ENCODE results near the gene TPD52L1. TPM values are rescaled to one million over a fixed set of nuclear protein-coding genes. Genes with fewer than 3 reads are reported as not detected.

TPD52L1 gene
- total and polyA plus RNA-seq, 2 donors (not counting 3 experiments of a cell fraction or from before 2014, with no cell fraction given): 0.29 to 0.37 TPM

- Histone ChIP-seq H3K27me3 (ENCODE audit: control insufficient read depth in 2 of 2, insufficient read depth in 2 of 2, low read length in 2 of 2) (no peaks in the 10 kb centered on the region), H4K20me1 (replicated peaks; ENCODE audit: control insufficient read depth, extremely low read depth, insufficient read depth, low read length) (no peaks in the 10 kb centered on the region), H3K4me1 (ENCODE audit: control insufficient read depth, extremely low read depth, insufficient read depth, low read length) (no peaks in the 10 kb centered on the region), H3K9ac (replicated peaks; ENCODE audit: extremely low read depth, insufficient read depth, low read length) (no peak overlapping the region), H3K4me2 (ENCODE audit: insufficient read depth, low read length) (no peak overlapping the region), H3K9me3 (replicated peaks; ENCODE audit: control insufficient read depth, insufficient read depth, low read length) (no peaks in the 10 kb centered on the region), H2AFZ (ENCODE audit: low read depth, low read length) (no peak overlapping the region), H3K27ac (ENCODE audit: insufficient read depth, low read depth, low read length) (no peak overlapping the region), H3K79me2 (ENCODE audit: control insufficient read depth, insufficient read depth, low read length) (no peaks in the 10 kb centered on the region), H3K4me3 (replicated peaks in 1 of 3; ENCODE audit: insufficient read depth in 1 of 3, low read depth in 1 of 3, low read length in 3 of 3) (no peak overlapping the region), H3K9me1 (replicated peaks; ENCODE audit: control insufficient read depth, extremely low read depth, insufficient read depth, low read length) (no peaks in the 10 kb centered on the region), H3K36me3 (ENCODE audit: control insufficient read depth in 2 of 2, extremely low read depth in 1 of 2, insufficient read depth in 2 of 2, low read length in 2 of 2) (peaks cover 0 to 5% of the 10 kb centered on the region in 2 experiments)
- intact Hi-C loops (cut with micrococcal nuclease): no loop called here
- BruUV-seq (replicated peaks): no TSS peak
- dilution Hi-C loops (cut with MboI; ENCODE audit: extremely low pct_ligation_motif_present, low sequenced_read_pairs): no loop called here
- TF ChIP-seq POLR2AphosphoS5 (IDR thresholded peaks at IDR 0.05; ENCODE audit: insufficient read depth, low read depth, low read length) (no peak), POLR2A (IDR thresholded peaks at IDR 0.05; ENCODE audit: low read depth, low read length) (no peak), MAX (IDR thresholded peaks at IDR 0.05; ENCODE audit: insufficient read depth, insufficient read length) (no peak), FOS (IDR thresholded peaks at IDR 0.05; ENCODE audit: borderline replicate concordance, insufficient read depth, low read length) (no peak), MYC (IDR thresholded peaks at IDR 0.05; ENCODE audit: low read depth, low read length) (no peak)
- POLR2A ChIA-PET: no interaction called here
- no peak for FAIRE-seq
- no peak for DNase-seq (ENCODE audit: low read depth, low spot score)
- CTCF ChIA-PET: no interaction called here
Measured at GRCh38 chr6:125285353-125285752, 131.8 kb downstream of the TPD52L1 start.

- H3K9me3 ChIP-seq (replicated peaks; ENCODE audit: control insufficient read depth, insufficient read depth, low read length): no peaks in the 10 kb centered on the region
- H3K27me3 ChIP-seq (ENCODE audit: control insufficient read depth in 2 of 2, insufficient read depth in 2 of 2, low read length in 2 of 2): no peaks in the 10 kb centered on the region
- peaks cover 0 to 2% of the 10 kb centered on the region in 2 experiments for H3K36me3 ChIP-seq (ENCODE audit: control insufficient read depth in 2 of 2, extremely low read depth in 1 of 2, insufficient read depth in 2 of 2, low read length in 2 of 2)
- no peak overlapping the region for H2AFZ ChIP-seq (ENCODE audit: low read depth, low read length)
- dilution Hi-C loops (cut with MboI; ENCODE audit: extremely low pct_ligation_motif_present, low sequenced_read_pairs) (no loop called here), intact Hi-C loops (cut with micrococcal nuclease) (no loop called here)
- no peak overlapping the region for H3K4me3 ChIP-seq (replicated peaks in 1 of 3; ENCODE audit: insufficient read depth in 1 of 3, low read depth in 1 of 3, low read length in 3 of 3)
- H3K4me1 ChIP-seq (ENCODE audit: control insufficient read depth, extremely low read depth, insufficient read depth, low read length): no peaks in the 10 kb centered on the region
- H3K9ac ChIP-seq (replicated peaks; ENCODE audit: extremely low read depth, insufficient read depth, low read length): no peak overlapping the region
- TF ChIP-seq CTCF (IDR thresholded peaks at IDR 0.05; ENCODE audit: extremely low read depth in 1 of 2, insufficient read depth in 1 of 2, low read depth in 1 of 2, low read length in 2 of 2): no peak
- TF ChIP-seq FOS (IDR thresholded peaks at IDR 0.05; ENCODE audit: borderline replicate concordance, insufficient read depth, low read length): no peak
- no peak for TF ChIP-seq POLR2AphosphoS5 (IDR thresholded peaks at IDR 0.05; ENCODE audit: insufficient read depth, low read depth, low read length)
- TF ChIP-seq POLR2A (IDR thresholded peaks at IDR 0.05; ENCODE audit: low read depth, low read length): no peak
- TF ChIP-seq MYC (IDR thresholded peaks at IDR 0.05; ENCODE audit: low read depth, low read length): no peak
- H3K9me1 ChIP-seq (replicated peaks; ENCODE audit: control insufficient read depth, extremely low read depth, insufficient read depth, low read length): no peaks in the 10 kb centered on the region
- H3K4me2 ChIP-seq (ENCODE audit: insufficient read depth, low read length): no peak overlapping the region
- H4K20me1 ChIP-seq (replicated peaks; ENCODE audit: control insufficient read depth, extremely low read depth, insufficient read depth, low read length): no peaks in the 10 kb centered on the region
- no TSS peak for BruUV-seq (replicated peaks)
- H3K27ac ChIP-seq (ENCODE audit: insufficient read depth, low read depth, low read length): no peak overlapping the region
- FAIRE-seq (no peak), DNase-seq (ENCODE audit: low read depth, low spot score) (no peak)
- CTCF ChIA-PET: no interaction called here
- POLR2A ChIA-PET: no interaction called here
- H3K79me2 ChIP-seq (ENCODE audit: control insufficient read depth, insufficient read depth, low read length): no peaks in the 10 kb centered on the region
Measured at GRCh38 chr6:125285936-125286335, 132.4 kb downstream of the TPD52L1 start.

Data from endothelial cell of umbilical vein (primary cell).